SK-N-MC (cell line): ENCODE data around the gene ASXL2.

Experiments
- EZH2 ChIP-seq: fragments of 200-600 bp; sonication (generic); IDR thresholded peaks from one replicate; pipeline ENCODE4 v1.6.1; 2017; ENCODE audit warnings: antibody characterized with exemption
- POLR2AphosphoS5 ChIP-seq: IDR thresholded peaks from 2 replicates; pipeline ENCODE4 v1.6.1; 2012; ENCODE audit warnings: mild to moderate bottlenecking, low read depth, low read length, borderline replicate concordance

GRCh38 chr2:25722224-25722623 is 156.1 kb downstream of the ASXL2 start:
- TF ChIP-seq POLR2AphosphoS5 (no peak), EZH2 (no peak)
